Measurements from ENCODE around the gene POPDC3.

DNA sequence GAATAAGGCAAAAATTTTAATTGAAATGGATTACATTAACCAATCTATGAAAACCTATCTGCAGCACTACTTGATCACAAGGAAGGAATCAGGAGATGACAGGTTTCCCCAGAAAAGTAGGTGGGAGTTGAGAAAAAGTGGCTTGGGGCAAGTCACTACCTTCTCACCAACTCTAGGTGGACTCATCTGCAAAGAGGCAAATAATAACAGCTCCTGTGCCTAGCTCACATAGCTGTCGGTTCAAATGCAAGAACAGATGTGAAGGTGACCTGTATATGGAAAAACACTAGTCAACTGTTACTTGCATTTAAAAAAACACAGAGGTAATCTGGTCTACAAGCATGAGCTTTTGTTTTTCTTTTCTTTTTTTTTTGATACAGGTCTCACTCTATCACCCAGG lies 67.2 kb downstream of the POPDC3 start:
- TF ChIP-seq POLR2A (IDR thresholded peaks at IDR 0.05; ENCODE audit: low read length) (no peak), GATA1 (IDR thresholded peaks at IDR 0.05; ENCODE audit: low read depth, low read length) (no peak)

All from erythroblast (primary cell).